ENCODE measurements around the gene KCNIP4.

Gene KCNIP4

DNA sequence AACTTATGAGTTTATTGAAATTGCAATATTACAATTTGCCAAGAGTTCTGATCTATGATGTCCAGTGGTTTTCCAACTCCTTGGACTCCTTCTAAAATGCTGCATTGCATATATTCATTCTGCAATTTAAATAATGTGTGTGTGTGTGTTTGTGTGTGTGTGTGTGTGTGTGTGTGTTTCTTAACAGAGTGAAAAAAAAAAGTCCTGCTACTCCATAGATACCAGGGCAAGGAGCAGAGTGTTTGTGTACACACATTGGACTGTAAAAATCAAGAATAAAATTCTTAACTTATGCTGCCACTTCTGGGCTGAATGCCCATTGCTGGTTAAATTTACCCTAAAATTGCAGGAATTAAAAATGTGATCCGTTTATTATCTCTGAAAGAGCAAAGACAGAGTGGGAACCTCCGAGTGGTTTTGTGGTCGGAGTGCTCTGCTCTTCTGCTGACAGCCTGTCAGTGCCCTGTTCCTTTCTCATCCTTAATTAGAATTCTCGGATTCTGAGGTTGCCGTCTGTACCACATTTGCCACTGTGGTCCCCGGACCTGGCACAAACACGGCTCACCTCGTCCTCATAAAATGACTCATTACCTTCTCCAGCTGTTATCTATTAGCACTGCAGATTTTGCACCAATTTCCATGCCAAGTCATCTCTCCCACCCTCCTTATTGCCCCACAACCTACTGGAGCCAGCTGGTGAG, 355.5 kb downstream of the KCNIP4 start:
- no peaks in the 10 kb centered on the region for H3K9me3 ChIP-seq (ENCODE audit: control insufficient read depth, low read length)
- no peak overlapping the region for H3K4me3 ChIP-seq (ENCODE audit: low read length)

GRCh38 chr4:21577056-21577455, 371.5 kb downstream of the KCNIP4 start:
- no peak overlapping the region for H3K9ac ChIP-seq (ENCODE audit: low read length)
- H3K4me3 ChIP-seq (ENCODE audit: low read length), result no peak overlapping the region
- no peaks in the 10 kb centered on the region for H3K9me3 ChIP-seq (ENCODE audit: control insufficient read depth, low read length)
- H3K36me3 ChIP-seq (ENCODE audit: control insufficient read depth, insufficient read depth, low read length), result no peaks in the 10 kb centered on the region
- no peaks in the 10 kb centered on the region for H3K27me3 ChIP-seq (ENCODE audit: control insufficient read depth, insufficient read depth, low read length)
- H3K4me1 ChIP-seq (ENCODE audit: control insufficient read depth, insufficient read depth, low read length), result no peaks in the 10 kb centered on the region

More for the DNA sequence above, 355.5 kb downstream of the KCNIP4 start:
- Histone ChIP-seq H3K27me3 (ENCODE audit: control insufficient read depth, insufficient read depth, low read length) (no peaks in the 10 kb centered on the region), H3K9ac (ENCODE audit: low read length) (no peak overlapping the region), H3K36me3 (ENCODE audit: control insufficient read depth, insufficient read depth, low read length) (no peaks in the 10 kb centered on the region), H3K4me1 (ENCODE audit: control insufficient read depth, insufficient read depth, low read length) (no peaks in the 10 kb centered on the region)

DNA sequence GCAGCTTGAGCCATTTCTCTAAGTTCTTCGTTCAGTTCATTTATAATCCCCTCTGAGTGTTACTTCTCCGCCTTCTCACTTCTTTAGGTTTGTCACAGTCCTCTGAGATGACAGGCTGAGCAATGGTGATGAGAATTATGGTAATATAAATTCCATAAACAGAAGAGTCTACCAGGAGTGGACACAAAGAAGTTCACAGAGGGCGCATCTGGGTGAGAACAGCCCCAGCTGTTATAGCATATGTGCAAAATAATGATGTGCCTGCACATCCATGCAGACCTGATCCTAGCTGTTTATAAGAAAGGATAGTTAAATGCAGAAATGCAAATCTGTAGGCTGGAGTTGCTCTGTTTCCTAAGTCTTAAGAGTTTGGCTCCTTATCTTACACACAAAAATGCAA, 377.5 kb downstream of the KCNIP4 start:
- Histone ChIP-seq H3K4me1 (ENCODE audit: control insufficient read depth, insufficient read depth, low read length) (no peaks in the 10 kb centered on the region), H3K9me3 (ENCODE audit: control insufficient read depth, low read length) (no peaks in the 10 kb centered on the region), H3K36me3 (ENCODE audit: control insufficient read depth, insufficient read depth, low read length) (no peaks in the 10 kb centered on the region), H3K27me3 (ENCODE audit: control insufficient read depth, insufficient read depth, low read length) (no peaks in the 10 kb centered on the region), H3K4me3 (ENCODE audit: low read length) (no peak overlapping the region), H3K9ac (ENCODE audit: low read length) (no peak overlapping the region)

GRCh38 chr4:21569638-21570037, 378.9 kb downstream of the KCNIP4 start:
- no peak overlapping the region for H3K4me3 ChIP-seq (ENCODE audit: low read length)

DNA sequence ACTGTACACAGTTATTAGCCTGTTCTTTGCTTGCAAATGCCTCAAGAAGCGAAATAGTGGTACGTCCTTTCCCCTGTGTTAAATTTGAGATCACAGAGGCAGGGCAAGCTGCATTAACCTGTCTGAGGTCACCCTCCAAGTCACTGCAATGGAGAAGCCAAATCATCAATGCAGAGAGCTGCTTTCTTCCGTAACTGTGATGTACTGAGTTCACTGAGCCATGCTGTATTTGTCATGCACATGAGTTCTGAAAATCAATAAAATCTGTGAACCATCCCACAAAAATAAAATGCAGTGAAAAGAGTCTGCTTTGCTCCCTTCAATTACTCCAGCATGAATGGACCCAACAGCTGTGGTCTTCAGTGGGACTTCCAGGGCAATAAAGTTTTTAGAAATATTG, 393.5 kb downstream of the KCNIP4 start:
- no peaks in the 10 kb centered on the region for H3K9me3 ChIP-seq (ENCODE audit: control insufficient read depth, low read length)
- no peaks in the 10 kb centered on the region for H3K36me3 ChIP-seq (ENCODE audit: control insufficient read depth, insufficient read depth, low read length)
- no peak overlapping the region for H3K4me3 ChIP-seq (ENCODE audit: low read length)
- no peaks in the 10 kb centered on the region for H3K27me3 ChIP-seq (ENCODE audit: control insufficient read depth, insufficient read depth, low read length)
- no peaks in the 10 kb centered on the region for H3K4me1 ChIP-seq (ENCODE audit: control insufficient read depth, insufficient read depth, low read length)
- no peak overlapping the region for H3K9ac ChIP-seq (ENCODE audit: low read length)

More at GRCh38 chr4:21569638-21570037, 378.9 kb downstream of the KCNIP4 start:
- H3K27me3 ChIP-seq (ENCODE audit: control insufficient read depth, insufficient read depth, low read length), result no peaks in the 10 kb centered on the region
- H3K9me3 ChIP-seq (ENCODE audit: control insufficient read depth, low read length), result no peaks in the 10 kb centered on the region
- H3K36me3 ChIP-seq (ENCODE audit: control insufficient read depth, insufficient read depth, low read length), result no peaks in the 10 kb centered on the region
- H3K9ac ChIP-seq (ENCODE audit: low read length), result no peak overlapping the region
- H3K4me1 ChIP-seq (ENCODE audit: control insufficient read depth, insufficient read depth, low read length), result no peaks in the 10 kb centered on the region

- H3K4me3 ChIP-seq (ENCODE audit: low read length), result no peak overlapping the region
- H3K36me3 ChIP-seq (ENCODE audit: control insufficient read depth, insufficient read depth, low read length), result no peaks in the 10 kb centered on the region
- H3K27me3 ChIP-seq (ENCODE audit: control insufficient read depth, insufficient read depth, low read length), result no peaks in the 10 kb centered on the region
Observed at GRCh38 chr4:21554500-21554899, 394.1 kb downstream of the KCNIP4 start.

GRCh38 chr4:21554066-21554465, 394.5 kb downstream of the KCNIP4 start:
- Histone ChIP-seq H3K9ac (ENCODE audit: low read length) (no peak overlapping the region), H3K4me1 (ENCODE audit: control insufficient read depth, insufficient read depth, low read length) (no peaks in the 10 kb centered on the region), H3K9me3 (ENCODE audit: control insufficient read depth, low read length) (no peaks in the 10 kb centered on the region), H3K27me3 (ENCODE audit: control insufficient read depth, insufficient read depth, low read length) (no peaks in the 10 kb centered on the region), H3K4me3 (ENCODE audit: low read length) (no peak overlapping the region), H3K36me3 (ENCODE audit: control insufficient read depth, insufficient read depth, low read length) (no peaks in the 10 kb centered on the region)

More at GRCh38 chr4:21554500-21554899, 394.1 kb downstream of the KCNIP4 start:
- Histone ChIP-seq H3K9me3 (ENCODE audit: control insufficient read depth, low read length) (no peaks in the 10 kb centered on the region), H3K9ac (ENCODE audit: low read length) (no peak overlapping the region), H3K4me1 (ENCODE audit: control insufficient read depth, insufficient read depth, low read length) (no peaks in the 10 kb centered on the region)

DNA sequence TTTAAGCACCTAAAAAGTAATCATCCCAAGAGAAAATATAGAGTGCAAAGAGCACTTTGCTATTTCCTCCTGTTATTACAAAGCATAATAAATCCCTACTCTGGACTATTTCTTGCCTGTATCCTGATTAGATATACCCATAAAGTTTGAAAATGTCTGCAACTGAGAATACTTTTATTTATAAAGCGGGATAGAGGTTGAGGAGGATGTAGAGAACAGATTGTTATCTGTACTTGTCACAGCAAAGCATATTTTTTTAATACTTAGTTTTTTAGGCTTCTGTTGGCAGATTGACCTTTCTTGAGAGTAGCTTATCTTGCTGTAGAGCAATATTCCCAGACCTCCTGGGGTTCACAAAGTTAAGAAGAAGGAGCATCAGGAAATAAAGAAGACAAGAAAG, 396.1 kb downstream of the KCNIP4 start:
- H3K9ac ChIP-seq (ENCODE audit: low read length), result no peak overlapping the region

GRCh38 chr4:21544955-21545354, 403.6 kb downstream of the KCNIP4 start:
- H3K36me3 ChIP-seq (ENCODE audit: control insufficient read depth, insufficient read depth, low read length), result no peaks in the 10 kb centered on the region
- H3K9me3 ChIP-seq (ENCODE audit: control insufficient read depth, low read length), result no peaks in the 10 kb centered on the region
- no peak overlapping the region for H3K4me3 ChIP-seq (ENCODE audit: low read length)
- no peaks in the 10 kb centered on the region for H3K4me1 ChIP-seq (ENCODE audit: control insufficient read depth, insufficient read depth, low read length)
- H3K9ac ChIP-seq (ENCODE audit: low read length), result no peak overlapping the region
- H3K27me3 ChIP-seq (ENCODE audit: control insufficient read depth, insufficient read depth, low read length), result no peaks in the 10 kb centered on the region

More for the DNA sequence above, 396.1 kb downstream of the KCNIP4 start:
- Histone ChIP-seq H3K4me3 (ENCODE audit: low read length) (no peak overlapping the region), H3K9me3 (ENCODE audit: control insufficient read depth, low read length) (no peaks in the 10 kb centered on the region), H3K36me3 (ENCODE audit: control insufficient read depth, insufficient read depth, low read length) (no peaks in the 10 kb centered on the region), H3K27me3 (ENCODE audit: control insufficient read depth, insufficient read depth, low read length) (no peaks in the 10 kb centered on the region), H3K4me1 (ENCODE audit: control insufficient read depth, insufficient read depth, low read length) (no peaks in the 10 kb centered on the region)

GRCh38 chr4:21544415-21544814, 404.2 kb downstream of the KCNIP4 start:
- no peak overlapping the region for H3K9ac ChIP-seq (ENCODE audit: low read length)
- no peaks in the 10 kb centered on the region for H3K27me3 ChIP-seq (ENCODE audit: control insufficient read depth, insufficient read depth, low read length)
- H3K36me3 ChIP-seq (ENCODE audit: control insufficient read depth, insufficient read depth, low read length), result no peaks in the 10 kb centered on the region

DNA sequence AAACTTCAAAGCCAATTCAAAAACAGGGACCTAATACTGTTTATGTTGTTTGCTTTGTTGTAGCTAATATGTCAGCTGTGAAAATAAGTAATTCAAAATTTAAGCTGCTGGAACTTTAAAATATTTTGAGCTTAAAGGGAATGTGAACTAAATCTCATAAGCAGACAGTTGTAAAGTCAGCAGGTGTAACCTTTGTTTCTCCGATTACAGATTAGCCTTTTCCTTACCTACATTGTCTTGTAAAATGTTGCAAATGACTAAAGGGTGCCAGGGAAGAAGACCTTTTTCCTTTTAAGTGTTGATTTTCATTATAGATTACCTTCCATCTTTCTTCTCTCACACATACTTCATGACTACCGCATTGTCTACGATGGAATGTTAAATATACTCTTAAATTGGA, 405.1 kb downstream of the KCNIP4 start:
- H3K4me1 ChIP-seq (ENCODE audit: control insufficient read depth, insufficient read depth, low read length), result no peaks in the 10 kb centered on the region
- no peak overlapping the region for H3K4me3 ChIP-seq (ENCODE audit: low read length)
- no peaks in the 10 kb centered on the region for H3K27me3 ChIP-seq (ENCODE audit: control insufficient read depth, insufficient read depth, low read length)
- no peaks in the 10 kb centered on the region for H3K9me3 ChIP-seq (ENCODE audit: control insufficient read depth, low read length)
- no peaks in the 10 kb centered on the region for H3K36me3 ChIP-seq (ENCODE audit: control insufficient read depth, insufficient read depth, low read length)
- no peak overlapping the region for H3K9ac ChIP-seq (ENCODE audit: low read length)

More at GRCh38 chr4:21544415-21544814, 404.2 kb downstream of the KCNIP4 start:
- no peaks in the 10 kb centered on the region for H3K4me1 ChIP-seq (ENCODE audit: control insufficient read depth, insufficient read depth, low read length)
- no peak overlapping the region for H3K4me3 ChIP-seq (ENCODE audit: low read length)
- H3K9me3 ChIP-seq (ENCODE audit: control insufficient read depth, low read length), result no peaks in the 10 kb centered on the region

GRCh38 chr4:21535898-21536297, 412.7 kb downstream of the KCNIP4 start:
- no peaks in the 10 kb centered on the region for H3K4me1 ChIP-seq (ENCODE audit: control insufficient read depth, insufficient read depth, low read length)
- H3K4me3 ChIP-seq (ENCODE audit: low read length), result no peak overlapping the region
- no peak overlapping the region for H3K9ac ChIP-seq (ENCODE audit: low read length)
- H3K36me3 ChIP-seq (ENCODE audit: control insufficient read depth, insufficient read depth, low read length), result no peaks in the 10 kb centered on the region
- no peaks in the 10 kb centered on the region for H3K9me3 ChIP-seq (ENCODE audit: control insufficient read depth, low read length)
- H3K27me3 ChIP-seq (ENCODE audit: control insufficient read depth, insufficient read depth, low read length), result no peaks in the 10 kb centered on the region

DNA sequence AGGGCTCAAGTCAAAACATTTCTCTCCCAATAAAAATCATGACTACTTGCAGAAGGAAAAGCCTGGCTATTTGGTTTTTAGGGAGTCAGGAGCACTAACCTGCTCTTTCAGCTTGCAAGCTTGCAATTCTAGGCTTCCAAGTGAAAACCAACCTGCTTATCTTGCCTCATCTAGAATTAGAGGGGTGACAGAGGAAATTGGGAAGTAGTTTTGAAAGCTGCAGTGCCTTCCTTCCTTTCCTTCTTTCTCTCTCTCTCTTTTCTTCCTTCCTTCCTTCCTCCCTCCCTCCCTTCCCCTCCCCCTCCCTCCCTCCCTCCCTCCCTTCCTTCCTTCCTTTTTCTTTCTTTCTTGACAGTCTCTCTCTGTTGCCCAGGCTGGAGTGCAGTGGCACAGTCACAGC, 417.5 kb downstream of the KCNIP4 start:
- Histone ChIP-seq H3K4me1 (ENCODE audit: control insufficient read depth, insufficient read depth, low read length) (no peaks in the 10 kb centered on the region), H3K4me3 (ENCODE audit: low read length) (no peak overlapping the region), H3K9ac (ENCODE audit: low read length) (no peak overlapping the region), H3K36me3 (ENCODE audit: control insufficient read depth, insufficient read depth, low read length) (no peaks in the 10 kb centered on the region), H3K9me3 (ENCODE audit: control insufficient read depth, low read length) (no peaks in the 10 kb centered on the region), H3K27me3 (ENCODE audit: control insufficient read depth, insufficient read depth, low read length) (no peaks in the 10 kb centered on the region)

All from mucosa of stomach (tissue), 1 donor.